HG02798 (cell line): ENCODE measurements around the gene LRRFIP1.
"Not testable (repeated sequence)": the region's sequence is repeated elsewhere in the genome, so short reads cannot be mapped to it uniquely, and the experiment has no call there.

Source experiments
- ATAC-seq: cut with Tn5 transposase; IDR thresholded peaks from one replicate; pipeline ENCODE4 v1.9.1; 2021; ENCODE audit warnings: mild to moderate bottlenecking; ENCODE audit not compliant: unreplicated experiment, poor library complexity

Gene LRRFIP1

GRCh38 chr2:237736783-237737182 is 109.4 kb downstream of the LRRFIP1 start:
- ATAC-seq, result no peak

GRCh38 chr2:237737196-237737865 is 109.9 kb downstream of the LRRFIP1 start:
- ATAC-seq, result no peak

- ATAC-seq, result no peak
Observed at GRCh38 chr2:237738255-237738654, 110.9 kb downstream of the LRRFIP1 start.

GRCh38 chr2:237739101-237739500 is 111.7 kb downstream of the LRRFIP1 start:
- no peak for ATAC-seq

- ATAC-seq, result no peak
Observed at GRCh38 chr2:237742191-237742590, 114.8 kb downstream of the LRRFIP1 start.

GRCh38 chr2:237742614-237743013 is 115.2 kb downstream of the LRRFIP1 start:
- no peak for ATAC-seq

GRCh38 chr2:237743024-237743423 is 115.6 kb downstream of the LRRFIP1 start:
- ATAC-seq, result no peak

- no peak for ATAC-seq
Observed at GRCh38 chr2:237743561-237744269, 116.3 kb downstream of the LRRFIP1 start.

- ATAC-seq, result no peak
Observed at GRCh38 chr2:237744270-237744612, 116.9 kb downstream of the LRRFIP1 start.

- peak; percentile 75 for ATAC-seq
Observed at GRCh38 chr2:237744613-237745249, 117.3 kb downstream of the LRRFIP1 start.

GRCh38 chr2:237745250-237745613 is 117.8 kb downstream of the LRRFIP1 start:
- no peak for ATAC-seq

GRCh38 chr2:237746302-237747080 is 119.1 kb downstream of the LRRFIP1 start:
- ATAC-seq, result no peak

- ATAC-seq, result no peak
Observed at GRCh38 chr2:237747189-237747588, 119.8 kb downstream of the LRRFIP1 start.

GRCh38 chr2:237749002-237749401 is 121.6 kb downstream of the LRRFIP1 start:
- ATAC-seq, result no peak

- no peak for ATAC-seq
Observed at GRCh38 chr2:237749961-237750360, 122.6 kb downstream of the LRRFIP1 start.

GRCh38 chr2:237750441-237750840 is 123.1 kb downstream of the LRRFIP1 start:
- not testable (repeated sequence) for ATAC-seq

- peak; percentile 99 for ATAC-seq
Observed at GRCh38 chr2:237752761-237753165, 125.4 kb downstream of the LRRFIP1 start.

GRCh38 chr2:237754182-237754581 is 126.8 kb downstream of the LRRFIP1 start:
- ATAC-seq, result no peak

GRCh38 chr2:237754626-237755248 is 127.3 kb downstream of the LRRFIP1 start:
- ATAC-seq, result no peak

- no peak for ATAC-seq
Observed at GRCh38 chr2:237757616-237758015, 130.2 kb downstream of the LRRFIP1 start.
